H1 (cell line): ENCODE results near the gene BARX1. TPM values are rescaled to one million over a fixed set of nuclear protein-coding genes. Genes with fewer than 3 reads are reported as not detected.

Experiments
- CHD7 ChIP-seq: fragments of 300-600 bp; sonication (generic); IDR thresholded peaks from 2 replicates; pipeline ENCODE4 v1.7.1; 2012; ENCODE audit warnings: low read length, moderate library complexity, mild to moderate bottlenecking, inconsistent platforms; ENCODE audit not compliant: insufficient replicate concordance
- SUZ12 ChIP-seq: fragments of 200-600 bp; sonication (generic); IDR thresholded peaks from 2 replicates; pipeline ENCODE4 v1.6.1; 2012; ENCODE audit warnings: mild to moderate bottlenecking, inconsistent platforms, low read length, moderate library complexity, mixed read lengths
- polyA plus RNA-seq, 7 experiments: library from polyadenylated mRNA; depleted of rRNA in 3 of 7; stranded (reverse) in 5 of 7; unstranded in 2 of 7; fragments of >200 nt in 5 of 7; fragments of 200-250 nt in 2 of 7; gene quantifications; 1 replicate in 5 of 7; 2 replicates in 1 of 7; 4 replicates in 1 of 7; pipeline versions ENCODE4 v1.2.1 to v1.2.3, GENCODE V29; 2011 to 2013; ENCODE audit warnings: missing spikeins in 2 of 7, mixed read lengths in 2 of 7
- total RNA-seq: library from RNA; stranded (reverse); fragmentation: NEBNext Ultra II Directional; extraction: Animal tissue kit (Norgen Biotek cat#: 25700); gene quantifications from 2 replicates; pipeline ENCODE4 v1.2.1, GENCODE V29; 2021

Gene BARX1
- total and polyA plus RNA-seq, 2 of the 8 experiments (the other 6 are each of a cell fraction or from before 2014, with no cell fraction given), result 0.79 to 2.6 TPM

- TF ChIP-seq CHD7 (no peak), SUZ12 (peak; percentile 88)
Observed at GRCh38 chr9:93948441-93949072, 6.6 kb downstream of the BARX1 start (continued).
